ENCODE data around the gene OR5D18.

- no peak for TF ChIP-seq REST (IDR thresholded peaks at IDR 0.05; ENCODE audit: unreplicated experiment)
- no peak for TF ChIP-seq CTCF (conservative IDR thresholded peaks at IDR 0.05; ENCODE audit: low read depth in 2 of 2)
These were observed at the start of gene OR5D18 for GRCh38 chr11:55819330-55819729.

Measured in GM23338 (cell line).